ENCODE results near the gene GRM7. TPM values are rescaled to one million over a fixed set of nuclear protein-coding genes. Genes with fewer than 3 reads are reported as not detected.

The GRM7 gene
- total RNA-seq, 1 experiment from 2014 or later, result not detected

DNA sequence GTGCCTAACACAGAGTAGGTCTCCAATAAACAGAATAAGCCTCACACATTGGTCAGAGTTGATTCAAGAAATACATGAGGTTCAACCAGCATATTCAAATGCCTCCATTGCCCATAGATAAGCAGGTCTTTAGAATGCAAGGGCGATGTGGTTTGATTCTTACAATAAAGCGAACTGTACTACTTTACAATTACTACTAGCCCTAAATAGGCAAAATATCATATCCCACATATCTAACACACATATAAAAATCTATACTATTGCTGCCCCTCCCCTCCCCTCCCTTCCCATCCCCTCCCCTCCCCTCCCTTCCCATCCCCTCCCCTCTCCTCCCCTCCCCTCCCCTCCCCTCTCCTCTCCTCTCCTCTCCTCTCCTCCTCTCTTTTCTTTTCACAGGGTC lies 6.7 kb upstream of the GRM7 start:
- Histone ChIP-seq H3K9me2 (ENCODE audit: insufficient read depth) (no peaks in the 10 kb centered on the region), H2AFZ (ENCODE audit: low read depth, low read length, poor library complexity, severe bottlenecking) (no peak overlapping the region), H3K36me3 (ENCODE audit: control insufficient read depth in 1 of 2, insufficient read depth in 2 of 2, low read length in 2 of 2) (no peaks in the 10 kb centered on the region), H3K27ac (ENCODE audit: low read depth, low read length) (no peak overlapping the region), H3K4me3 (replicated peaks in 1 of 2; ENCODE audit: low read depth in 1 of 2, low read length in 2 of 2) (no peak overlapping the region), H3K79me2 (ENCODE audit: insufficient read depth, low read length) (no peaks in the 10 kb centered on the region), H3K27me3 (ENCODE audit: insufficient read depth, low read length) (no peaks in the 10 kb centered on the region), H3K4me1 (ENCODE audit: control insufficient read depth in 1 of 2, insufficient read depth in 2 of 2, low read length in 2 of 2) (no peaks in the 10 kb centered on the region), H4K20me1 (ENCODE audit: insufficient read depth) (no peaks in the 10 kb centered on the region), H3K9ac (ENCODE audit: low read length) (no peak overlapping the region), H3K9me3 (ENCODE audit: control insufficient read depth in 1 of 2, insufficient read depth in 1 of 2, low read depth in 1 of 2, low read length in 2 of 2) (no peaks in the 10 kb centered on the region; a peak in 1 of 4 replicates), H3K4me2 (ENCODE audit: low read length) (no peak overlapping the region)
- no peak for ATAC-seq
- ChIA-PET CTCF (no interaction called here), RAD21 (ENCODE audit: low non-redundant PET in 1 of 2, low total read pairs in 2 of 2, uncharacterized antibody in 2 of 2, unreplicated experiment in 2 of 2) (no interaction called here), POLR2A (no interaction called here)
- DNase-seq (ENCODE audit: low read depth, low spot score), result no peak
- TF ChIP-seq, protein P1, sequence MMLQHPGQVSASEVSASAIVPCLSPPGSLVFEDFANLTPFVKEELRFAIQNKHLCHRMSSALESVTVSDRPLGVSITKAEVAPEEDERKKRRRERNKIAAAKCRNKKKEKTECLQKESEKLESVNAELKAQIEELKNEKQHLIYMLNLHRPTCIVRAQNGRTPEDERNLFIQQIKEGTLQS (IDR thresholded peaks at IDR 0.05), result no peak
- TF ChIP-seq TCF7L2 (IDR thresholded peaks at IDR 0.05; ENCODE audit: borderline replicate concordance, extremely low read depth, insufficient read depth, insufficient read length), result no peak
- no peak for TF ChIP-seq FOSL1 (IDR thresholded peaks at IDR 0.05; ENCODE audit: low read depth)
- no peak for TF ChIP-seq EZH2 (IDR thresholded peaks at IDR 0.05)
- no peak for TF ChIP-seq RAD21 (IDR thresholded peaks at IDR 0.05; ENCODE audit: low read depth)
- no peak for TF ChIP-seq ELF1 (IDR thresholded peaks at IDR 0.05; ENCODE audit: borderline replicate concordance, low read depth)
- intact Hi-C loops (cut with micrococcal nuclease), result no loop called here
- BruUV-seq (replicated peaks), result no TSS peak

DNA sequence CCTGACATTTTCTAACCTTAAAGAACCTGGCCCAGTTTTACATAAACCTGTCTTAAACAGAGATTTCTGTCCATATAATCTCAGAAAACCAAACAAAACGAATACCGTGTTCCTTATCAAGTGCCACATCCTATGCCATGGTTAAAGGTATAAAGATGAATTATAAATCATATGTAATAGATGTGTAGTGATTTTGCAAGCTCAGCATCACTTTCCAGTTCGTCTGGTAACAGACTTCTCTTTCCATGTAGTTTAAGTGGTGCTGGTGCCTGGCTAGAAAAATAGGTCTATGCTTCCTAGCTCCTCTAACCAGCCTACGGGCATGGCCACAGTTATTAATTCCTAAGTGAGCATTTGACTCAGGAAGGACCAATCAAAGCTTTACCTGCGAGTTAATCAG lies 3.4 kb upstream of the GRM7 start:
- POLR2A ChIA-PET, result no interaction called here
- no peak overlapping the region for H3K9ac ChIP-seq (ENCODE audit: low read length)
- no peak overlapping the region for H3K27ac ChIP-seq (ENCODE audit: low read depth, low read length)
- H3K9me3 ChIP-seq (ENCODE audit: control insufficient read depth in 1 of 2, insufficient read depth in 1 of 2, low read depth in 1 of 2, low read length in 2 of 2), result no peaks in the 10 kb centered on the region; a peak in 1 of 4 replicates
- H3K36me3 ChIP-seq (ENCODE audit: control insufficient read depth in 1 of 2, insufficient read depth in 2 of 2, low read length in 2 of 2), result no peaks in the 10 kb centered on the region
- TF ChIP-seq ZFX (IDR thresholded peaks at IDR 0.05), result no peak
- no peak for TF ChIP-seq POLR2A (IDR thresholded peaks at IDR 0.05; ENCODE audit: borderline replicate concordance, extremely low read depth, insufficient read depth, insufficient read length)
- TF ChIP-seq POLR2AphosphoS5 (IDR thresholded peaks at IDR 0.05; ENCODE audit: low read depth, low read length), result no peak
- TF ChIP-seq JUND (IDR thresholded peaks at IDR 0.05), result no peak
- TF ChIP-seq YY1 (IDR thresholded peaks at IDR 0.05; ENCODE audit: extremely low read depth, insufficient replicate concordance, low read depth, low read length), result no peak
- no peak for TF ChIP-seq EGR1 (IDR thresholded peaks at IDR 0.05; ENCODE audit: low read depth)
- TF ChIP-seq, protein P1 (IDR thresholded peaks at IDR 0.05), result no peak
- no peak for TF ChIP-seq CBX3 (IDR thresholded peaks at IDR 0.05; ENCODE audit: low read depth)
- TF ChIP-seq RAD21 (IDR thresholded peaks at IDR 0.05; ENCODE audit: low read depth), result no peak
- TF ChIP-seq SP1 (IDR thresholded peaks at IDR 0.05; ENCODE audit: low read depth), result no peak
- CTCF ChIA-PET, result no interaction called here
- no TSS peak for BruUV-seq (replicated peaks)
- H3K4me1 ChIP-seq (ENCODE audit: control insufficient read depth in 1 of 2, insufficient read depth in 2 of 2, low read length in 2 of 2), result no peaks in the 10 kb centered on the region
- no peaks in the 10 kb centered on the region for H4K20me1 ChIP-seq (ENCODE audit: insufficient read depth)
- no peaks in the 10 kb centered on the region for H3K9me2 ChIP-seq (ENCODE audit: insufficient read depth)
- no peak overlapping the region for H3K4me2 ChIP-seq (ENCODE audit: low read length)
- H3K4me3 ChIP-seq (replicated peaks in 1 of 2; ENCODE audit: low read depth in 1 of 2, low read length in 2 of 2), result no peak overlapping the region
- ATAC-seq, result no peak
- no peaks in the 10 kb centered on the region for H3K79me2 ChIP-seq (ENCODE audit: insufficient read depth, low read length)
- RAD21 ChIA-PET (ENCODE audit: low non-redundant PET in 1 of 2, low total read pairs in 2 of 2, uncharacterized antibody in 2 of 2, unreplicated experiment in 2 of 2), result no interaction called here
- intact Hi-C loops (cut with micrococcal nuclease), result no loop called here
- no peak for DNase-seq (ENCODE audit: low read depth, low spot score)
- H3K27me3 ChIP-seq (ENCODE audit: insufficient read depth, low read length), result no peaks in the 10 kb centered on the region
- H2AFZ ChIP-seq (ENCODE audit: low read depth, low read length, poor library complexity, severe bottlenecking), result no peak overlapping the region
